GM21423 (cell line): Measurements from ENCODE around the gene SLC18A3.

Source experiments
- ATAC-seq: cut with Tn5 transposase; IDR thresholded peaks from one replicate; pipeline ENCODE4 v1.9.1; 2021; ENCODE audit warnings: mild to moderate bottlenecking, moderate library complexity; ENCODE audit not compliant: unreplicated experiment

SLC18A3 gene

DNA sequence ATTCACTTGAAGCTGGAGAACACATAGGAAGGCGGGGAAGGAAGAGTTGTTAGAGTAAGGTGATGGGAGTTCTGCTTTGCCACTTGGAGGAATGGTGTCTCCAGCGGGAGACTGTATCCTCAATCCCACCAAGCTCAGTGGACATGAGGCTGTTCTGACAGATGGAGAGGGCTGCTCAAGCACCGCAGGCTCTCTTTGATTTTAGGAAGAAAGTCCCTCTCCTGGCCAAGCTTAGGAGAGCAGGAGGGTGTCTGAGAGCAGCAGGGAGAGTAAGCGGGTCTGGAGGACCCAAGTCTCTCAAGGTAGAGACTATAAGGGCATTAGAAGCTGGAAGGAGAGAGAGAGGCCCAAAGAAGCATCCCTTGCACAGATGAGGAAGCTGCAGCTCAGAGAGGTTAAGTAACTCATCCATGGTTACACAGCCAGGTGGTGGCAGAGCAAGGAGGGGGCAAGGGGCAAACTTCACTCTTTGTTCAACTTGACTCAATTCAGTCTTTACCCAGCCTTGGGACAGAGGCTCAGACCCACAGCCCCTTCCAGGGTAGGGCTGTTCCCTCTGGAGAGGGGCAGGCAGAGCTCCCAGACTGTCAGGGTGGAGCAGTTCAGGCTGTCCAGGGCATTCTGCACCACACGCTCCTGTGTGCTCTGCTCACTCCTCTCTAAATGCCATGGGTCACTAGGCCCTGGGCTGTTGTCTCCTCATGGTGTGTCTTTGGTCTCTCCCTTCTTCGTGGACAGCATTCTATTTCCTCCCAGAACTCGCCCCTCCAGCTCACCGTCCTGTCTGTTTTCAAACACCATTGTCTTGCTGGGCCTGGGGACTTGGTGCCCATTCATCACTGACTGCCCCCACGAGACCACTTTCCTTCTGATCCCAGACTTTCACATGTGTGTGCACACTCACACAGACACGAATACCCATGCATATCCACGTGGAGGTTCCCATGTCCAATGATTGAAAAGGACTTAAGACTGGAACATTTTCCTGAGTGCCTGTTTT, 12.6 kb downstream of the SLC18A3 start:
- no peak for ATAC-seq

DNA sequence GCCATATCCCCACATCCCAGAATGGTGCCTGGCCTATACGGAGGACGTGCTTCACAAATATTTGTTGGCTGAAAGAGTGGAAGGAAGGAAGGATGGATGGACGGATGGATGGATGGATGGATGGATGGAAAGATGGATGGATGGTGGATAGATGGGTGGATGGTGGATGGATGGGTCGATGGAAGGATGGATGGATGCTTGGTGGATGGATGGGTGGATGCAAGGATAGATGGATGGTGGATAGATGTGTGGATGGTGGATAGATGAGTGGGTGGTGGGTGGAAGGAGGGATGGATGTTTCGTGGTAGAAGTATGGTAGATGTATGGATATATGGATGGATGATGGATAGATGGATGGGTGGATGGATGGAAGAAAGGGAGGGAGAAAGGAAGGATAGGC, 14.5 kb downstream of the SLC18A3 start:
- no peak for ATAC-seq

DNA sequence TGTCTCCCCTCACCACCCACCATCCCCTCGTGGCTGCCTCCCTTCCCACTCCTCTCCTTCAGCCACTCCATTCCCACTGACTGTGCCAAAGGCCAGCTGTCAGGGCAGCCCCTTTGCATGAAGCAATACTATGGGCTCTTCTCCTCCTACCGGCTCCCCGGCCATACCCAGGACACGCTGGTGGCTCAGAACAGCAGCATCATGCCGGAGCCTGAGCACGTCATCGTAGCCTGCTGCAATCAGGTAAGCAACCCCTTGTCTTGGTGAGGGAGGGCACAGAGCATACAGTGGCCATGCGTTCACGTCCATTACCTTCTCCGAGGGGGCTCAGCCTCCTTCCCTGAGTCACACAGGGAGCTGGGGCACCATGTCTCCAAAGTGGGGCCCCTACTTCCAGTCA, 15.3 kb downstream of the SLC18A3 start:
- ATAC-seq, result no peak

DNA sequence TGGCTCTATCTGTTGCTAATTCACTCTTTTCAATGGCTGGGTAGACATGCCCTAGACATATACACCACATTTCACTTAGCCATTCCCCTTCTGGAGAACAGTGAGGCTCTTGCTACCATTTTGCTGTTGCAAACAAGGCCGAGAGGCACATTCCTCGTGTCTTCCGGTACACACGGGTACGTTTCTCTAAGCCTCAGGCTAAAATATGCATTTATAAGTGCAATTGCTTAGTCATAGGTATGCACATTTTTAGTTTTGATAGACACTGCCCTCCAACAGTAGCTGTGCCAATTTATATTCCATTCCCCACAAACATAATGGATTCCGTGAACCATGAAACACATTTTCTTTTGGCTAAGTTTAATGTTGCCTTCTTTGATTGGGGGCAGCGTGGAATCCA, 16.9 kb downstream of the SLC18A3 start:
- ATAC-seq, result no peak

DNA sequence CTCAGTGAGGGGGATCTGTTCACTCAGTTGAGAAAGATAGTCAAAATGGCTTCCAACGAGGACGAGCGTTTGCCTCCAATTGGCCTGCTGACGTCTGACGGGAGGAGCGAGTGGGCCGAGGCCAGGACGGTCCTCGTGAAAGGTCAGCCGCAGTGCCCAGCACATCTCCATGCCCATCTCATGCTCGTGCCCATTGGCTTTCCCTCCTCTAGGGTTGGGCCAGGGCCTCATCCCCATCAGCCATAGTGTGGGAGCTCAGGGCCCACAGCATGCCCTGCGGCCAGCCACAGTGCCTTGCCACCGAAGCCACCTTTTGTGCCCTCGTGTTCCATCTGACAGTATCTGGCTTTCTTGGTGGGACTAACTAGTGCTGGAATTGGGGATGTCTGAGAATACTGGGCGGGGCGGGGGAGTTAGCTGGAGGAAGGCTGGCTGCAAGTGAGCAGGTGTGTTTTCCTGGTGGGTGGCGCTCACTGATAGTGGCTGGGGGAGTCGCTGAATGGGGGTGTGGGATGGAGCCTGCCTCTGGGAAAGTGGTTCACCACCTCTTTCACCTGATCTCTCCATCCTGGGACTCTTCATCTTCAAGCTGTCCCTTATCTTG, 17.6 kb downstream of the SLC18A3 start:
- no peak for ATAC-seq

DNA sequence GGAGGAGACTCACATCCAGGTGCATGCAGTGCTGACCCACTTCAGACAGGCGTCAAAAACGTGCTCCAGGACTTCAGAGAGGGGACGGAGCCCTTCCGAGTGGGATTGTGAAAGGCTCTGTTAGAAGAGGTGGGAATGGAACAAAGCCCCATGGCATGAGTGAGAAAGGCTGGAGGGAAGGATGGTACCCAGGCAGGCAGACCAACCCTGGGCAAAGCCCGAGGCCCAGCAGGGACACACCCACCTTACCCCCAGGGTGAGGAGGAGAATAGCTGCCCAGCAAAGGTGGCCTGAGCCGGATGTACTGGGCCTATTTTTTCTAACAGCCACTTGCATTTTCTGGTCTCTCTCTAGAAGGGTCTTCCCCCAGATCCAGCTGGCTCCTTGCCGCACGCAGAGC, 18.5 kb downstream of the SLC18A3 start:
- no peak for ATAC-seq

DNA sequence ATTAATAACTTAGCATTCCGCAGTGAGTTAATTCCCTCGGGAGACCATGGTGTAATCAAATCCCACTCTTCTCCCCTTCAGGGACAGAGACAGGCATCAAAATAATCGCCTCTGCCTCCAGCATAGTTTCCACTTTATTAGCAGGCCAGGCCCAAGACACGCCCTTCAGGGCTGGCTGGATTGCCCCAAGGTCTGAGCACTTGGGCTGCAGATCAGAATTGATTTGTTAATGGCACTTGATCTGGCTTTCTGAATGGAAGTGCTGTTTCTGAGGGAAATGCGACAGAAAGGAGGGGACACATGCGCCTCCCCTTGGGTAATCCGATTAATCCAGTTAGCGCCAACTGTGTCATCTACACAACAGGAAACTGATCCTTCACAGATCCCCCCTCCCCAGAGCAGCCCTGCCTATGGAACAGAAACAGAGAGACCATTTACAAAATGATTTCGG, 19.3 kb downstream of the SLC18A3 start:
- no peak for ATAC-seq

DNA sequence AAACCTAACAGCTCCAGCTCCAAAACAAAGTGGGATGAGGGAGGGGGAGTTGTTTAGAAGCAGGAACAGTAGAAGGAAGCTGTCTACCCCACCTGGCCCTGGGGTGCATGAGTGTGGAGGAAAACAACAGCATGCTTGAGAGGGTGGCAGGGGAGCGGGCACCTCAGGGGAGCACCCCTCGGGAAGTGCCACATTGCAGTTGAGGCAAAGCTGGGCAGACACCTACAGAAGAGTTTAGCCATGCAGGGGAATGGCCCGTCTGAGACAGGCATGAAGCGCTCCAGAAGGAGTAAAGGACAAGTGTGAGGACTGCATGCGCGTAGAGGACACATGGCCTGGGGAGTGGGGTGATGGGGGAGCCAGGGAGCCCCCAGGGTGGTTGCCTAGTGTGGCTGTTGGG, 21.9 kb downstream of the SLC18A3 start:
- ATAC-seq, result no peak

DNA sequence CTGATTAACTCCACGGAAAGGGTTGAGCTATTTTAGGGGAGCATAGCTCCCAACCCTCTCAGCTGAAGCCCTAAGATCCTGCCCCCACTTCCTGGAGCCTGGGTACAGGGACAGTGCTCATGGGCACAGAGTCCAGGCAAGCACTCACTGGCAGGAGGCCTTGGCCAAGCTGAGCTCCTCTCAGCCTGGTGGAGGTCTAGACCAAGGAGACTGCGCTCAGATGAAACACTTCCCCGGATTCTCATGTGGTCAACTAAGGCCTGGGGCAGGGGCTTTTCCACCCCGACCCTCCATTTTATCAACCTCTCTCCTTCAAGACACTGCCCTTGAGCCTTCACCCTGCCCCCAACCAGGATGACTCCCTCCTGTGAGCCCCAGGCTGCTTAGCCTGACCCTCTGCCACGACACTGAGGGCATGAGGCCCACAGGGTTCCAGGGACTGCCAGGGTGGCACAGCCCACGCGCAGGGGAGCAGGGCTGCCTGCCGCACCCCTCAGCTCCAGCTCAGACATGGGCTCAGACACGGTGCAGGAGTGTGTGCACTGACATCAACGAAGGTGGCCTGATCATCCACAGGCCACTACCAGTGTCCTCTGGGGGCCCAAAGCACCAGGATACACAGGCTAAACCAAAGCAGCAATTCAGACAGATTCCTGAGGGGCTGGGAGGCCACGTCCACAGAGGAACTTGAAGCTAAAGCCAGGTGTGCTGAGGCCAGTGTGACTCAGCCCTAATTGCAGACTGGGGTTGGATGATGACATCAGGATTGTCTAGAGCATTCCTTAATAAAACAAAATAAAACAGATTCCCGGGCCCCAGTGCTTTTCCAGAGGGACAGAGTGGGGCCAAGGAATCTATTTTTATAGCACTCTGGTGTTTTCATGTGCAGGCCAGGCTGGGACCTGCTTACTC, 22.6 kb downstream of the SLC18A3 start:
- ATAC-seq, result no peak

DNA sequence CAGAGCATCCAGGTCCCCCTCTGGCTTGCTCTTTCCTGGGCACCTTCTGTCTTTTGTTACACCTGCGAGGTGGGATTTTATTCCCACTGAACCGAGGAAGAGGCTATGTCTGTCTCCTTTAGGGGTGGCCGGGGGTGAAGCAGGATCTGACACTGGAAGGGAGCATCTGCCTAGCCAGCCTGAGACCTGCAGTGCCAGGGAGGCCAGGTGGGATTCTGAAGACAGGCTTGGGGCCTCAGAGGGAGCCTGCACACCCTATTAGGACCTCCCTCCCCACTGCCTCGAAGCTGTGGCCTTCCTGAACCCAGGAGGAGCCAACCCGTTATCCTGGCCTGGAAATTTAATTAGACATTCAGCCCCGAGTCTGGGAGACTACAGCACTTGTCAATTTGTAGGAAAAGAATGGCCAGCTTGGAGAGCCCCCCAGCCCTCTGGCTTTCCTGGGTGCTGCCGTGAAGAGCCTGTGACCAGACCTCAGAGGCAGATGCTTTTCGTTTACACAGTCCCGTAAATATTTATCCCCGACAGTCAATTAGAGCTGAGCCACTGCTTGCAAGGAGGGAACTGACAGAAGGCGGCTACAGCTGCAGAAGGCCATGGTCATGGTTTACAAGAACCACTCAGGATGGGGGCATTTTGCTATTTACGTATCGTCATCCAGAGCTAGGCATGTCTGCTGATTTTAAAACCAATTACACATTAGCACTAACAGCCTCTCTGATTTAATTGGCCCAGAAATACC, 23.4 kb downstream of the SLC18A3 start:
- no peak for ATAC-seq

DNA sequence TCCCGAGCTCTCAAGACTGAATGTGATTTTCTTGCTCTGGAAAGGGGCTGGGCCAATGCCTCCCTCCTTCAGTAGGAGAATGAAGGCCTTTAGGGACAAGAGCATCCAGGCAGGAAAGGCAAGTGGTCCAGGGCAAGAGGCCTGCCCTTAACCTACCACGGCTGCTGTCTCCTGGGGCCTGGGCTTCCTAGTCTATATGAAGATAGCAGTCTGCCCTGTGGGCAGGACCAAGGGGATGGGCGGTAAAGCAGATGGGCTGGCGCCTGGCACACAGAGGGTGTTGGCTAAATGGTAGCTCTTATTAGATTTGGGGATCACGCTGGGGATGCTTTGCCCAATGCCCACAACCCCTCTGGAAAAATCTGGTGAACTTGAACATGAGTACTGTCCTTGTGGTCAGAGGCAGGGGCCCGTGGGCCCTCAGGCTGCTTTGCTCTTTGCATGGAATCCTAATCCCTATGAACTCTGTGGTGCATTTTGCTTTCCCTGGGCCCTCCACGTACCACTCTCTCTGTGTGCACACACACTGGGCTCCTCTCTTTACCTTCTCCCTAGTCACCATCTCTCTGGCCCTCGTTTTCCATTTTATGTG, 24.1 kb downstream of the SLC18A3 start:
- ATAC-seq, result no peak

DNA sequence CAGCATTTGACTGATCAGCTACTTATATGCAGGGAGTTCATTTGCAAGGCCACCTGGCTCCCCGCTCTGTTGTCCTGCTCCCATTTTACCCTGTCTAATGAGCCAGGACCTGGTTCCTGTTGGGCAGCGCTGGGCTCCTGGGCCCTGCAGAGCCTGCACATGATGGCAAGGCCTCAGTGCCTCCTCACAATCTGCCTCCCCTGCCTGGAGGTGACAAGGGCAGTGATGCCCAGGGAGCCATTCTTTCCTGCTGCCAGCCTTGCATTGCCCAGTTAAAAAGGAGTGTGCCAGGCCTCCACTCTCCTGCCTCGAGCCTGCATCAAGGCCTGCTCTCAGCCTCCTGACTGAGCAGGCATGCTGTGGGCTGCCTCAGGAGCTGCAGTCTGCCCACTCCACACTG, 32.2 kb downstream of the SLC18A3 start:
- ATAC-seq, result no peak

DNA sequence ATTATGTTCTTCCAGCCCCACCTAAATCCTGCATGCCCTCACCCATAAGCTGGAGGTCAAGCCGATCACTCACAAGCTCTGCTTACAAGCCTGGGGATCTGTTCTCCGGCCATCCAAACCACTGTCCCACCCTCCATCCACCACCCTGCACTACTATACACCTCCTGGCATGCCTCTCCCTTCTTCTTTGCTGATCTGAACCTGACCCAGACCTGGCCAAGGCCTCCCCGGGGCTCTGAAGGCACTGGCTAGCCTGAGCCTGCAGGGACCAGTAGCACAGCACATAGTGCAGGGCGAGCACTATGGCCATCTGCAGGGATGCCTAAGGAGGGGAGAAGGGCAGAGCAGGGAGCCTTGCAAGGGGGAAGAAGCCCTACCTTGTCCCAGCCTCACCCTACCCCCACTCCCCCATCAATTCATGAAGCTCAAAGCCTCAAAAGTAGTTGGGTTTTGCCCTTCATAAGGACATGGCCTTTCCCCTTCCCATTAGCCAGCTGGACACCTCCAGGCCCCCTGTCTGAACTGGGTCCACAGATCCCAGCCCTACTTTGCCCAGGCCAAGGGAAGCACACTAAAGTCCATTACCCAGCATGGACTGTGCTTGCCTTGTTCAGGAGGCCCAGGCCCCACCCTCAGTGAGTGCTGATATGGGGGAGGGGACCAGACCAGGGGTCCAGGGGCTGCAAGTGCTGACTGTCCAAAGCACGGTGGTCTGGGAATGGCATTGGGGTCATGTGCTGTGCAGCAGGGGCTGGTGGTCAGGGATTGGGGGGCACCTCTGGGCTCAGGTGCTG, 33.3 kb downstream of the SLC18A3 start:
- no peak for ATAC-seq

DNA sequence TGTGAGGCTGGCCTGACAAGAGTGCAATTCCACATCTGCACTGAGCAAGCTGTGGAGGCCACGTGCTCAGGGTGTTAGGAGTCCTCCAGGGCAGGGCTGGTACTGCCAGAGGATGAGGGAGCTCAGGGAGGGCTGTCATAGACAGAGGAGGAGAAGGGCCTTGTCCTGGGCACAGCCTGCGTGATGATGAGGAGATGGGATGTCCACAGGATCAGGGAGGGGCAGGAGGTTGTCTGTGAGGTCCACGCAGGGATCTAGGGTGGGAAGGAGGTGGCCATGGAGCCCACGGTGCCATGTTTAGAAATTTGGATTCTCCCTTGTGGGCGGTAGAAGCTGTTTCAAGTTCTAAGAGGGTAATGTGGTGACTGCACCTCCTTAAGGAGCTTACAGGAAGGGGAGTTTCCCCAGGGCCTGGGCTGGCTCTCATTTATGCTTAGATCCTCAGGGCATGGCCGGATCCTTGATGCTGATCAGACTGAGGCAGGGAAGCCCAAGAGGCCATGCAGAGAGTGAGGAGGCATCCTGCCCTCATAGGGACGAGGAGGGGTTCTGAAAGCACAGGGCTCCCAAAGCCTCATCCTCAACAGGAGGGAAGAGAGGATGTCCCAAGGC, 34.0 kb downstream of the SLC18A3 start:
- ATAC-seq, result no peak

DNA sequence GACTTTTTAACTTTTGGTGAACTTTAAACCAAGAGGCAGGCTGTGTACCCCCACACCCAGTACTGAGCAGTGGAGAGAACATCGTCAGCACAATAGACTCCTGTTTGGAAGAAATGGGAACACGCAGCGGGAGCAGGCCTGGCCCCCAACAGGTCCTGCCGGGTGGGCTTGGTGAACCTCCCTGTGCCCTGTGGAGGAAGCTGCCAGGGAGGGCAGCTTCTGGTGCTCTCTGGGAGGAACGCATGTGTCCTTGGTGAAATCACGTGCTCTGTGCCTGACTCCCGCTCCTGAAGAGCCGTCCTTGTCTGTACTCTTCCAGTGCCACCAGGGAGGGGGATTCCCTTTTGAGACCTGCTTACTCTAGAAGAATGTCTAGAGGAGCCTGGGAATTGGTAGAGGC, 35.3 kb downstream of the SLC18A3 start:
- ATAC-seq, result no peak

DNA sequence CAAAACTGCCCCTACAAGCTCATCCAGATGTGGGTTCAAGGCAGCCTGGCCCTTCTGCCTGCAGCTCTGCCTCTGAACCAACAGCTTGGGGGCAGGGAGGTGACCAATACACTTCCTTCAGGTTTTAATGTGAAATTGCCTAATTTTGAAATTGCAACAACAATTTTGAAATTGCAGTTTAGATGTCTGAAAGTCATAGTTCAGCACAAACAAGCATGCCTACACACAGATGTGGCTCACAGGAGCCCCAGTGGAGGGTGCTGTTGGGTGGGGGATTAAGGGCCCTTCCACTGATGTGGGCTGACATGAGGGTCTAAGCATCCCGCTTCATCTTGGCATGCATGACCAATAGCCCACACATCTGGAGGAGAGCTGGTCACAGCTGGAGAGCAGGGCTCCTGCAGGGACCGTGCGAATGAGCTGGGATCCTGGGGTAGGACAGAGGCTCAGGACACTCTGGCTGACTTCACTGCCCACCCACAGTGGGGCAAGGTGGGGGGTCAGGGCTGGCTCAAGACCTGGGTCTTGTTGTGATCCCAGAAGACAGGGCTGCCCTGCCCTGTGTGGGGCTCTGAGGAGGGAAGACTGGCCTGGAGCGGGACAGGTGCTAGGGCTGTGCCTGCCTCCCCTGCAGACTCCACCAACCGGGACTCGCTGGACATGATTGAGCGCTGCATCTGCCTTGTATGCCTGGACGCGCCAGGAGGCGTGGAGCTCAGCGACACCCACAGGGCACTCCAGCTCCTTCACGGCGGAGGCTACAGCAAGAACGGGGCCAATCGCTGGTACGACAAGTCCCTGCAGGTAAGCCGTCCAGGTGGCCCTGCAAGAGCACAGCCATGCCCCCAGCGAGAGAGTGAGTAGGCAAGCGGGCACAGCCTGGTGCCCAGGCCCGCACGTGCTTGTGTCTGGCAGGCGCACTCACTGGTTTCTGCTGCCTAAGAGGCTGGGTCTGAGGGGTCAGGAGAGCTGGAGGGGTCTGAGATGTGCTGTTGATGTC, 36.1 kb downstream of the SLC18A3 start:
- ATAC-seq, result no peak

DNA sequence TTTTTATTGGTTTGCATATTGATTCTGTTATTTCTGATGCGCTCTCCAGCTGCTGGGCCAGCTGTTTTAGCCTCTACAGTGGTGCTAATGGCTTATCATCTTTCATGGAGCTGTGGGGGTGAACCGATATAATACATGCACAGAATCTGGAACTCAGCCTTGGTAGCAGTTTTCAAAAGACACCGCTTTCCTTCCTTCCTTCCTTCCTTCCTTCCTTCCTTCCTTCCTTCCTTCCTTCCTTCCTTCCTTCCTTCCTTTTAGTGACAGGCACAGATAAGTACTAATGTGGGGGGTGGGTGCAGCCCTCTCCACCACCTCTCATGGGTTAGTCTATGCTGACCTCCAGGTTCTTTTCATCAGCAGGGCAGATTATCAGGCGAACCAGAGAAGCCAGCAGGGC, 37.4 kb downstream of the SLC18A3 start:
- ATAC-seq, result no peak
